Testis (tissue), 2 donors: Measurements from ENCODE around the gene MAN1C1.

Source experiments
- POLR2A ChIP-seq: fragments of 450-650 bp; IDR thresholded peaks from one replicate; pipeline ENCODE4 v1.6.1; 2017; ENCODE audit warnings: antibody characterized with exemption, mild to moderate bottlenecking, moderate library complexity
- TF ChIP-seq, protein P1 (sequence below), 3 experiments: fragments of 450-650 bp in 2 of 3; fragments of 200-600 bp in 1 of 3; sonication (generic) in 1 of 3; IDR thresholded peaks; one replicate each; pipeline ENCODE4 v1.5.1; 2016 to 2019; ENCODE audit warnings: antibody characterized with exemption in 3 of 3, mild to moderate bottlenecking in 2 of 3, moderate library complexity in 1 of 3

DNA sequence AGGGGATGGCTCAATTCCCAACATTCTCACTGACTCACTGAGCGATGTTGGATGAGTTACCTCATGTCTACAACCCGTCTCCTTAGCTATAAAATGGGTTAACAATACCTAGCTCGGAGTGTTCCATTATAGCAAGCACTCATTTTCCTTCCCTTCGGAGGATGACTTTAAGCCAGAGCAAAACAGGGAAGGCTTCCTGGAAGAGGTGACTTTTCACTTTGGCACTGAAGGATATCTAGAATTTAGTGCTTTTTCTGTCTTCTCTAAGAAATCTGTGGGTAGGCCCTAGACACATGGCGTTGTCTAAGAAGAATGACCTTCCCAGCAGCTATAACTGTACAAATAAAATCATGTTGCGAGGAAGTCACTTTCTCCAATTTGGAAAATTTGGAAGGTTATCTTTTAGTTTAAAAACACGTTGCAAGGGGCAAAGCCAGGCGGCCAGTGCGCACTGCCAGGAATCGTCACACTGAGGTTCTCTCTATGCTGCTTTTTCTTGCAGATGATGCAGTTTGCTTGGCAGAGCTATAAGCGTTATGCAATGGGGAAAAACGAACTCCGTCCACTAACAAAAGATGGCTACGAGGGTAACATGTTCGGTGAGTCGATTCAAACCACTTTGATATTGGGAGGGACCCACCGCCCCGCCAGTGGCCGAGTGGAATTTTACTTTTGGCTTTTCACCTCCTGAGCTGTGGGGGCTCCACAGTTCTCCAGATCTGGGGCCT lies 69.5 kb downstream of the MAN1C1 start:
- TF ChIP-seq, protein P1, sequence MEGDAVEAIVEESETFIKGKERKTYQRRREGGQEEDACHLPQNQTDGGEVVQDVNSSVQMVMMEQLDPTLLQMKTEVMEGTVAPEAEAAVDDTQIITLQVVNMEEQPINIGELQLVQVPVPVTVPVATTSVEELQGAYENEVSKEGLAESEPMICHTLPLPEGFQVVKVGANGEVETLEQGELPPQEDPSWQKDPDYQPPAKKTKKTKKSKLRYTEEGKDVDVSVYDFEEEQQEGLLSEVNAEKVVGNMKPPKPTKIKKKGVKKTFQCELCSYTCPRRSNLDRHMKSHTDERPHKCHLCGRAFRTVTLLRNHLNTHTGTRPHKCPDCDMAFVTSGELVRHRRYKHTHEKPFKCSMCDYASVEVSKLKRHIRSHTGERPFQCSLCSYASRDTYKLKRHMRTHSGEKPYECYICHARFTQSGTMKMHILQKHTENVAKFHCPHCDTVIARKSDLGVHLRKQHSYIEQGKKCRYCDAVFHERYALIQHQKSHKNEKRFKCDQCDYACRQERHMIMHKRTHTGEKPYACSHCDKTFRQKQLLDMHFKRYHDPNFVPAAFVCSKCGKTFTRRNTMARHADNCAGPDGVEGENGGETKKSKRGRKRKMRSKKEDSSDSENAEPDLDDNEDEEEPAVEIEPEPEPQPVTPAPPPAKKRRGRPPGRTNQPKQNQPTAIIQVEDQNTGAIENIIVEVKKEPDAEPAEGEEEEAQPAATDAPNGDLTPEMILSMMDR (IDR thresholded peaks at IDR 0.05), result no peak
- TF ChIP-seq POLR2A, result no peak
